IMR-90 (cell line): ENCODE measurements around the gene TCFL5. TPM values are rescaled to one million over a fixed set of nuclear protein-coding genes. Genes with fewer than 3 reads are reported as not detected.

Experiments used
- ATAC-seq: fragments of 200-7000 bp; cut with Tn5 transposase; 2 replicates; pipeline ENCODE4 v1.9.1; 2020; ENCODE audit warnings: low read depth, mild to moderate bottlenecking, moderate library complexity
- BruUV-seq: library from RNA; stranded (reverse); fragments of 400-500 nt; replicated peaks from 2 replicates; lab custom pipeline; 2021; lab: Mats Ljungman, UMichigan
- CTCF ChIA-PET: fragments of 300-600 bp; formaldehyde crosslinking; extraction: SDS; loops from one replicate; lab custom pipeline; 2021; ENCODE audit warnings: antibody characterized with exemption; lab: Yijun Ruan, JAX
- POLR2A ChIA-PET: fragments of 300-600 bp; sonication (Branson Sonifier 250); formaldehyde crosslinking; loops from one replicate; lab custom pipeline; 2022; ENCODE audit warnings: antibody characterized with exemption; ENCODE audit not compliant: unreplicated experiment; lab: Charles Lee
- DNase-seq: peaks from one replicate; pipeline ENCODE4 v3.0.0; 2013
- H2AFZ ChIP-seq: replicated peaks from 2 replicates; pipeline ENCODE3; 2013; ENCODE audit warnings: low read length, mild to moderate bottlenecking; ENCODE audit not compliant: poor library complexity
- H2AK5ac ChIP-seq: 2 replicates; pipeline ENCODE4 v1.6.1; 2013; ENCODE audit warnings: low read depth, low read length, inconsistent platforms
- H2AK9ac ChIP-seq: replicated peaks from 2 replicates; pipeline ENCODE3; 2013; ENCODE audit warnings: mild to moderate bottlenecking, low read depth, low read length, moderate library complexity; ENCODE audit not compliant: poor library complexity
- H2BK120ac ChIP-seq: 2 replicates; pipeline ENCODE4 v1.6.1; 2013; ENCODE audit warnings: low read depth, low read length, inconsistent platforms
- H2BK15ac ChIP-seq: 3 replicates; pipeline ENCODE4 v1.6.1; 2013; ENCODE audit warnings: low read depth, low read length, inconsistent platforms
- H2BK20ac ChIP-seq: 2 replicates; pipeline ENCODE4 v1.6.1; 2013; ENCODE audit warnings: low read depth, mild to moderate bottlenecking, inconsistent platforms, low read length, moderate library complexity
- H2BK5ac ChIP-seq: 2 replicates; pipeline ENCODE4 v1.6.1; 2013; ENCODE audit warnings: mild to moderate bottlenecking, low read depth, low read length, inconsistent platforms; ENCODE audit not compliant: poor library complexity, severe bottlenecking
- H3K14ac ChIP-seq: replicated peaks from 2 replicates; pipeline ENCODE4 v1.6.1; 2013; ENCODE audit warnings: low read depth, low read length, inconsistent platforms
- H3K18ac ChIP-seq: 2 replicates; pipeline ENCODE4 v1.6.1; 2013; ENCODE audit warnings: low read depth, low read length, control low read depth
- H3K23ac ChIP-seq: 2 replicates; pipeline ENCODE4 v1.6.1; 2013; ENCODE audit warnings: low read depth, low read length, inconsistent platforms
- H3K27ac ChIP-seq: 2 replicates; pipeline ENCODE4 v1.5.1; 2013; ENCODE audit warnings: mild to moderate bottlenecking, control low read depth, low read length; ENCODE audit not compliant: insufficient read depth
- H3K27me3 ChIP-seq: 2 replicates; pipeline ENCODE4 v1.6.1; 2013; ENCODE audit warnings: low read length; ENCODE audit not compliant: control insufficient read depth, insufficient read depth
- H3K36me3 ChIP-seq: 2 replicates; pipeline ENCODE4 v1.6.1; 2013; ENCODE audit warnings: low read length, mixed read lengths; ENCODE audit not compliant: control insufficient read depth, insufficient read depth
- H3K4ac ChIP-seq: 2 replicates; pipeline ENCODE4 v1.6.1; 2013; ENCODE audit warnings: low read depth, low read length, inconsistent platforms
- H3K4me1 ChIP-seq: 2 replicates; pipeline ENCODE4 v1.6.1; 2013; ENCODE audit warnings: low read length, mixed read lengths; ENCODE audit not compliant: control insufficient read depth, insufficient read depth
- H3K4me2 ChIP-seq: 2 replicates; pipeline ENCODE4 v1.6.1; 2013; ENCODE audit warnings: low read depth, mild to moderate bottlenecking, control low read depth, low read length, moderate library complexity
- H3K4me3 ChIP-seq: 2 replicates; pipeline ENCODE4 v1.5.1; 2013; ENCODE audit warnings: low read depth, mild to moderate bottlenecking, control low read depth, low read length, moderate library complexity; ENCODE audit not compliant: insufficient read depth
- H3K56ac ChIP-seq: 2 replicates; pipeline ENCODE4 v1.6.1; 2013; ENCODE audit warnings: low read length, inconsistent platforms; ENCODE audit not compliant: insufficient read depth; ENCODE audit errors: extremely low read depth
- H3K79me1 ChIP-seq, 2 experiments: 2 replicates each; pipeline ENCODE4 v1.6.1; 2013; ENCODE audit warnings: low read length in 2 of 2, inconsistent platforms in 1 of 2, low read depth in 1 of 2
- H3K9ac ChIP-seq: 2 replicates; pipeline ENCODE4 v1.6.1; 2013; ENCODE audit warnings: low read depth, low read length, control low read depth
- H3K9me1 ChIP-seq: 2 replicates; pipeline ENCODE4 v1.6.1; 2013; ENCODE audit warnings: low read length, inconsistent platforms; ENCODE audit not compliant: insufficient read depth
- H3K9me3 ChIP-seq: 2 replicates; pipeline ENCODE4 v1.6.1; 2013; ENCODE audit warnings: low read length; ENCODE audit not compliant: control insufficient read depth, insufficient read depth
- H4K20me1 ChIP-seq: 2 replicates; pipeline ENCODE4 v1.6.1; 2013; ENCODE audit warnings: low read length, inconsistent platforms; ENCODE audit not compliant: insufficient read depth
- H4K5ac ChIP-seq: 2 replicates; pipeline ENCODE4 v1.6.1; 2013; ENCODE audit warnings: mild to moderate bottlenecking, low read depth, low read length, control low read depth
- H4K8ac ChIP-seq, 2 experiments: 2 replicates each; pipeline ENCODE4 v1.6.1; 2013; ENCODE audit warnings: low read depth in 2 of 2, low read length in 2 of 2, control low read depth in 1 of 2, inconsistent platforms in 1 of 2
- H4K91ac ChIP-seq: 2 replicates; pipeline ENCODE4 v1.6.1; 2013; ENCODE audit warnings: low read depth, low read length, inconsistent platforms; ENCODE audit not compliant: insufficient read depth
- BHLHE40 ChIP-seq: fragments of 150-350 bp; IDR thresholded peaks from 2 replicates; pipeline ENCODE4 v1.6.1; 2016; ENCODE audit warnings: mild to moderate bottlenecking, low read depth, low read length
- CEBPB ChIP-seq: IDR thresholded peaks from 2 replicates; pipeline ENCODE4 v1.6.1; 2012; ENCODE audit warnings: low read depth, low read length, improper control_type of control experiment
- CHD1 ChIP-seq: IDR thresholded peaks from 2 replicates; pipeline ENCODE4 v1.6.1; 2012; ENCODE audit warnings: low read depth, low read length, improper control_type of control experiment
- FOS ChIP-seq: fragments of 150-350 bp; IDR thresholded peaks from 2 replicates; pipeline ENCODE4 v1.6.1; 2016; ENCODE audit warnings: low read depth, low read length
- MAFK ChIP-seq: IDR thresholded peaks from 2 replicates; pipeline ENCODE4 v1.6.1; 2012; ENCODE audit warnings: low read depth, low read length, improper control_type of control experiment
- MAZ ChIP-seq: IDR thresholded peaks from 2 replicates; pipeline ENCODE4 v1.6.1; 2012; ENCODE audit warnings: low read depth, mild to moderate bottlenecking, low read length, improper control_type of control experiment, moderate library complexity, borderline replicate concordance
- MXI1 ChIP-seq: IDR thresholded peaks from 2 replicates; pipeline ENCODE4 v1.6.1; 2012; ENCODE audit warnings: low read depth, mild to moderate bottlenecking, low read length, moderate library complexity, borderline replicate concordance
- NFE2L2 ChIP-seq: fragments of 150-350 bp; IDR thresholded peaks from 2 replicates; pipeline ENCODE4 v1.6.1; 2016; ENCODE audit warnings: low read depth, mild to moderate bottlenecking, low read length
- POLR2A ChIP-seq: IDR thresholded peaks from 2 replicates; pipeline ENCODE4 v1.6.1; 2012; ENCODE audit warnings: mild to moderate bottlenecking, low read depth, low read length
- RAD21 ChIP-seq: IDR thresholded peaks from 2 replicates; pipeline ENCODE4 v1.6.1; 2012; ENCODE audit warnings: low read length, improper control_type of control experiment
- RCOR1 ChIP-seq: IDR thresholded peaks from 2 replicates; pipeline ENCODE4 v1.6.1; 2012; ENCODE audit warnings: mild to moderate bottlenecking, low read length, improper control_type of control experiment; ENCODE audit not compliant: insufficient replicate concordance
- RFX5 ChIP-seq: IDR thresholded peaks from 2 replicates; pipeline ENCODE4 v1.8.0; 2012; ENCODE audit warnings: low read depth, mild to moderate bottlenecking, low read length, moderate library complexity
- SMC3 ChIP-seq: fragments of 150-350 bp; IDR thresholded peaks from 2 replicates; pipeline ENCODE4 v1.6.1; 2016; ENCODE audit warnings: low read depth, mild to moderate bottlenecking, antibody characterized with exemption, low read length, moderate library complexity
- WGBS, 2 experiments: methylation state at CpG; one replicate each; pipeline versions ENCODE4 v1.1.5 to v1.1.7; 2013; ENCODE audit warnings: missing lambda C conversion rate in 2 of 2; ENCODE audit not compliant: insufficient read length in 1 of 2; ENCODE audit errors: extremely low coverage in 2 of 2; 5-methylcytosine and 5-hydroxymethylcytosine counted together
- dilution Hi-C: fragments of 300-500 bp; cut with HindIII; formaldehyde crosslinking; loops from one replicate; pipeline ENCODE4 v1.14.3; 2018; ENCODE audit warnings: low sequenced_read_pairs; ENCODE audit not compliant: unreplicated experiment
- in situ Hi-C: fragments of 300-500 bp; cut with MboI; formaldehyde crosslinking; loops from 3 replicates; pipeline ENCODE4 v1.14.3; 2019; ENCODE audit warnings: low sequenced_read_pairs, inconsistent platforms, mixed read lengths
- intact Hi-C: fragments of 100-400 bp; cut with micrococcal nuclease; formaldehyde crosslinking; loops from 2 replicates; pipeline ENCODE4 v1.10.0; 2022
- polyA plus RNA-seq, 3 experiments: library from polyadenylated mRNA; depleted of rRNA; stranded (reverse); fragments of >200 nt; gene quantifications; 2 replicates each; pipeline ENCODE4 v1.2.3, GENCODE V29; 2012; ENCODE audit warnings: low replicate concordance in 1 of 3
- total RNA-seq: library from RNA; depleted of rRNA; stranded (reverse); fragments of >200 nt; gene quantifications from 2 replicates; pipeline ENCODE4 v1.2.3, GENCODE V29; 2012
- TF ChIP-seq, protein P1 (sequence below): fragments of 150-350 bp; IDR thresholded peaks from 2 replicates; pipeline ENCODE4 v1.6.1; 2017; ENCODE audit warnings: mild to moderate bottlenecking, antibody characterized with exemption, low read length, low read depth
- TF ChIP-seq, protein P2 (sequence below): fragments of 150-350 bp; IDR thresholded peaks from 2 replicates; pipeline ENCODE4 v1.6.1; 2016; ENCODE audit warnings: low read depth, mild to moderate bottlenecking, low read length, moderate library complexity, borderline replicate concordance

The TCFL5 gene
- total and polyA plus RNA-seq, 2 of the 4 experiments (the other 2 are of a cell fraction): 6.0 to 8.2 TPM

DNA sequence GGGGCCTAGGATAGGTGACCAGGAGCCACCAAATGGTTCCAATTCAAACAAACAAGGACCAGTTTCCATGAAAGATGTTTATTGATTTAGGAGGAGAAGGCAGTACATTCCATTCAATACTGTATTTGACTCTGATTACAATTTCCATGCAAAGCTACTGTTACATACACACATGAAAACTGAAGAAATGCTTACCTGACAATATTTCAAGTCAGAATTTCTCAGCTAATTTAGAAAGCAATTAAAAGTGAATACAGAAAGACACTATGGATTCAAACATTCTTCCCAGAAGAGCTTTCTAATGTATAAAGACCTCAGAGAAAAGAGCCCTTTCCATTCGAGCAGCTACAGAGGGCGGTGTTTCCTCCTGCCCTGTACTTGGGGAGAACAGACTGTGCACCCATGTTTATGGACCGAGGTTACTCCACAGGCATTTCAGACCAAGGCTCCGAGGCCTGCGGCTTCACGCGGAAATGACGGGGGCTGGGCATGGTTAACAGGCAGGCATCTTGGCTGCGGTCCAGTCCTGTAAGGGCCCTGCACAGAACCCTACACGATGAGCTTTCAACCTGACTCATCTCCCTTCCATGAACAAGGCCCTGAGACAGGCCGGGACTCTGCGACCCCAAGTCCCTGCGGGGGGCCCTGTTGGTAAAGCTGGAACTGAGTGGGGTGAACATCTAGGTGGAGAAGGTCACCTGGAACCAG, 25.7 kb upstream of the TCFL5 start:
- Histone ChIP-seq H2AK9ac (peak overlapping the region; percentile 51), H3K27ac (peak overlapping the region; percentile 45), H3K4me2 (peak overlapping the region; percentile 18; the same call in 1 of the 2 replicates), H2BK120ac (no peak overlapping the region), H3K56ac (no peak overlapping the region), H4K91ac (no peak overlapping the region), H3K9me1 (peaks cover 11% of the 10 kb centered on the region), H2BK20ac (no peak overlapping the region), H2AFZ (peak overlapping the region; percentile 77), H3K23ac (no peak overlapping the region), H4K20me1 (peaks cover 20% of the 10 kb centered on the region), H3K4me1 (peaks cover 11% of the 10 kb centered on the region), H3K9me3 (no peaks in the 10 kb centered on the region), H2BK15ac (no peak overlapping the region), H3K36me3 (peaks cover 49% of the 10 kb centered on the region), H3K79me1 (peaks cover 0 to 37% of the 10 kb centered on the region in 2 experiments; a peak in 3 of 4 replicates), H3K18ac (no peak overlapping the region), H2AK5ac (peak overlapping the region; percentile 50; the same call in 1 of the 2 replicates), H3K4ac (peak overlapping the region; percentile 27), H3K4me3 (no peak overlapping the region), H2BK5ac (peak overlapping the region; percentile 63), H4K5ac (no peak overlapping the region), H4K8ac (peak overlapping the region; percentile 15 to 17; a peak in 2 of 4 replicates), H3K9ac (no peak overlapping the region), H3K14ac (peak overlapping the region; percentile 36; the same call in 1 of the 2 replicates), H3K27me3 (no peaks in the 10 kb centered on the region)
- ChIA-PET POLR2A (no interaction called here), CTCF (interaction anchor here (1.0 to 1.7 kb wide), 2 partner anchors 11 to 14 kb away, joined by 5 to 12 read pairs; no protein-coding TSS in a partner anchor)
- DNase-seq (peak; percentile 96), ATAC-seq (peak; percentile 94)
- no TSS peak for BruUV-seq
- in situ Hi-C loops: no loop called here
- WGBS, 2 experiments: 60% methylated on average over 1 of the region's 13 CpGs; no CpG with 5 or more reads in 1 of the 2 experiments
- dilution Hi-C loops: no loop called here
- intact Hi-C loops: no loop called here
- TF ChIP-seq SMC3 (peak; percentile 19; the same call in 1 of the 2 replicates), RFX5 (no peak), CEBPB (peak; percentile 28; the same call in 1 of the 2 replicates), NFE2L2 (0 out of 2 replicates have a peak, but pooled peaks have one; percentile 4), FOS (peak; percentile 48; the same call in 1 of the 2 replicates), RAD21 (no peak), MXI1 (peak; percentile 52; the same call in 1 of the 2 replicates), POLR2A (no peak), RCOR1 (no peak), BHLHE40 (no peak; the same call in 1 of the 2 replicates), MAZ (no peak), MAFK (peak; percentile 92), CHD1 (no peak)
- TF ChIP-seq, protein P1, sequence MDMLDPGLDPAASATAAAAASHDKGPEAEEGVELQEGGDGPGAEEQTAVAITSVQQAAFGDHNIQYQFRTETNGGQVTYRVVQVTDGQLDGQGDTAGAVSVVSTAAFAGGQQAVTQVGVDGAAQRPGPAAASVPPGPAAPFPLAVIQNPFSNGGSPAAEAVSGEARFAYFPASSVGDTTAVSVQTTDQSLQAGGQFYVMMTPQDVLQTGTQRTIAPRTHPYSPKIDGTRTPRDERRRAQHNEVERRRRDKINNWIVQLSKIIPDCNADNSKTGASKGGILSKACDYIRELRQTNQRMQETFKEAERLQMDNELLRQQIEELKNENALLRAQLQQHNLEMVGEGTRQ: no peak
- TF ChIP-seq, protein P2, sequence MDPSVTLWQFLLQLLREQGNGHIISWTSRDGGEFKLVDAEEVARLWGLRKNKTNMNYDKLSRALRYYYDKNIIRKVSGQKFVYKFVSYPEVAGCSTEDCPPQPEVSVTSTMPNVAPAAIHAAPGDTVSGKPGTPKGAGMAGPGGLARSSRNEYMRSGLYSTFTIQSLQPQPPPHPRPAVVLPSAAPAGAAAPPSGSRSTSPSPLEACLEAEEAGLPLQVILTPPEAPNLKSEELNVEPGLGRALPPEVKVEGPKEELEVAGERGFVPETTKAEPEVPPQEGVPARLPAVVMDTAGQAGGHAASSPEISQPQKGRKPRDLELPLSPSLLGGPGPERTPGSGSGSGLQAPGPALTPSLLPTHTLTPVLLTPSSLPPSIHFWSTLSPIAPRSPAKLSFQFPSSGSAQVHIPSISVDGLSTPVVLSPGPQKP: no peak
